GM19463 (cell line): ENCODE data around the gene HS6ST3.

Source experiments
- ATAC-seq: cut with Tn5 transposase; IDR thresholded peaks from one replicate; pipeline ENCODE4 v1.9.1; 2021; ENCODE audit warnings: mild to moderate bottlenecking, moderate library complexity; ENCODE audit not compliant: unreplicated experiment

HS6ST3 gene

GRCh38 chr13:96700657-96701056 is 610.8 kb downstream of the HS6ST3 start:
- no peak for ATAC-seq

GRCh38 chr13:96707146-96707545 is 617.2 kb downstream of the HS6ST3 start:
- ATAC-seq: no peak

GRCh38 chr13:96710166-96710862 is 620.4 kb downstream of the HS6ST3 start:
- no peak for ATAC-seq

- ATAC-seq: no peak
Observed at GRCh38 chr13:96720446-96720845, 630.5 kb downstream of the HS6ST3 start.

GRCh38 chr13:96726651-96727050 is 636.7 kb downstream of the HS6ST3 start:
- ATAC-seq: no peak

- no peak for ATAC-seq
Observed at GRCh38 chr13:96728463-96728862, 638.6 kb downstream of the HS6ST3 start.

GRCh38 chr13:96730676-96731075 is 640.8 kb downstream of the HS6ST3 start:
- ATAC-seq: no peak

GRCh38 chr13:96734499-96734898 is 644.6 kb downstream of the HS6ST3 start:
- no peak for ATAC-seq

- no peak for ATAC-seq
Observed at GRCh38 chr13:96741779-96742178, 651.9 kb downstream of the HS6ST3 start.

GRCh38 chr13:96743296-96744089 is 653.6 kb downstream of the HS6ST3 start:
- no peak for ATAC-seq

- ATAC-seq: no peak
Observed at GRCh38 chr13:96744367-96745331, 654.7 kb downstream of the HS6ST3 start.

- ATAC-seq: no peak
Observed at GRCh38 chr13:96746886-96747285, 657.0 kb downstream of the HS6ST3 start.

GRCh38 chr13:96749825-96750224 is 659.9 kb downstream of the HS6ST3 start:
- no peak for ATAC-seq

- ATAC-seq: no peak
Observed at GRCh38 chr13:96751089-96751488, 661.2 kb downstream of the HS6ST3 start.

- no peak for ATAC-seq
Observed at GRCh38 chr13:96762876-96763275, 673.0 kb downstream of the HS6ST3 start.

GRCh38 chr13:96766306-96766705 is 676.4 kb downstream of the HS6ST3 start:
- ATAC-seq: no peak

- ATAC-seq: no peak
Observed at GRCh38 chr13:96768524-96768923, 678.6 kb downstream of the HS6ST3 start.

GRCh38 chr13:96769874-96770273 is 680.0 kb downstream of the HS6ST3 start:
- no peak for ATAC-seq

- peak; percentile 75 for ATAC-seq
Observed at GRCh38 chr13:96771486-96772367, 681.8 kb downstream of the HS6ST3 start.

- ATAC-seq: no peak
Observed at GRCh38 chr13:96772426-96772825, 682.5 kb downstream of the HS6ST3 start.
